Esophagus squamous epithelium (tissue), 5 donors: Measurements from ENCODE around the gene PKP4. TPM values are rescaled to one million over a fixed set of nuclear protein-coding genes. Genes with fewer than 3 reads are reported as not detected.

Experiments used
- DNase-seq: peaks from one replicate; lab custom pipeline; 2025; lab: John Stamatoyannopoulos, UW
- H3K27ac ChIP-seq, 4 donors: fragments of 200-600 bp; sonication (generic); one replicate each; pipeline ENCODE4 v1.5.1; 2016 to 2019; ENCODE audit warnings: mild to moderate bottlenecking in 1 of 4
- H3K27me3 ChIP-seq, 4 donors: fragments of 200-600 bp; sonication (generic); 1 replicate in 3 of 4; 2 replicates in 1 of 4; pipeline versions ENCODE4 v1.5.1 to v1.6.0; 2017 to 2021; ENCODE audit warnings: antibody characterized with exemption in 1 of 4
- H3K36me3 ChIP-seq, 3 donors: fragments of 200-600 bp; sonication (generic); one replicate each; pipeline ENCODE4 v1.5.1; 2016 to 2019
- H3K4me1 ChIP-seq, 3 donors: fragments of 200-600 bp; sonication (generic); one replicate each; pipeline ENCODE4 v1.5.1; 2017 to 2019
- H3K4me3 ChIP-seq, 4 donors: fragments of 200-600 bp; sonication (generic); 1 replicate in 3 of 4; 2 replicates in 1 of 4; pipeline ENCODE4 v1.5.1; 2016 to 2019; ENCODE audit warnings: mild to moderate bottlenecking in 2 of 4, moderate library complexity in 1 of 4
- H3K9me3 ChIP-seq, 3 donors: fragments of 200-600 bp; sonication (generic); one replicate each; pipeline ENCODE4 v1.5.1; 2016 to 2019
- CTCF ChIP-seq, 6 experiments: fragments of 450-650 bp in 4 of 6; fragments of 200-600 bp in 2 of 6; sonication (generic) in 2 of 6; IDR thresholded peaks; one replicate each; pipeline ENCODE4 v1.5.1; 2016 to 2019; ENCODE audit warnings: antibody characterized with exemption in 6 of 6, mild to moderate bottlenecking in 4 of 6, moderate library complexity in 4 of 6
- POLR2A ChIP-seq, 4 donors: fragments of 450-650 bp; IDR thresholded peaks; one replicate each; pipeline ENCODE4 v1.6.1; 2017; ENCODE audit warnings: antibody characterized with exemption in 4 of 4, mild to moderate bottlenecking in 4 of 4, moderate library complexity in 3 of 4
- WGBS, 2 donors: methylation state at CpG; one replicate each; pipeline ENCODE4 v1.1.5; 2018; 5-methylcytosine and 5-hydroxymethylcytosine counted together
- intact Hi-C: fragments of 100-400 bp; cut with DNase I; formaldehyde crosslinking; loops from one replicate; pipeline ENCODE4 v1.15.0; 2022
- total RNA-seq, 4 donors: library from RNA; depleted of rRNA; stranded (reverse); fragments of >200 nt; gene quantifications; one replicate each; pipeline ENCODE4 v1.1.0, GENCODE V29; 2016
- donor health status: DM: yes; HTN: yes; CAD: no.

The PKP4 gene
- total RNA-seq, 4 donors from 2014 or later = 36.3 to 77.1 (median 46.6) TPM

DNA sequence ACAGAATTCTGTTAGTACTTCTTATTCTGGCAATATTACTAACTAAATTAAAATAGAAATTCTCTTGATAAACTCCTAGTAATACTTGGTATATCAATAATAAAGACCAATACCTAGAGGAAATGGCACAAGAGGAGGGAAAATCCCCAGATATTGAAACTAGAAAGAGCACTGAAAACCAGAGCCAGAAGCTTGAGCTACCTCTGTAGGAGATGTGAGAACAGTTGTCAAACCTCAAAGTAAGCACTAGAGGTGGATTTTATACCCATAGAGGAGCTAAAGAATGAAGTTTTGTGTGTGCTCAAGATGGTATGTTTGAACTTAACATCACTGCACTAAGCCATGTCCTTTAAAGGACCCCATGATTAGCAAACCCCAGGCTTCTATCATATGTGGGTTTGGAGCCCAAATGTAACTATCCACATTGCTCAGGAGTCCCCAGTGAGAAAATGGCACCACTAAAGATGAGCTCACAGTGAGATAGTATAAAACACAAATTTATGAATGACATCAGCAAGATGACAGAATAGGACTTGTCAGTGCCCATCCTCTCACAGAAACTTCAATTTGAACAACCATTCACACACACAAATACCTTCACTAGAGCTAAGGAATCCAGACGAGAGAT, 122.1 kb downstream of the PKP4 start:
- Histone ChIP-seq H3K27ac (no peak overlapping the region), H3K36me3 (peaks cover 0 to 17% (median 0%) of the 10 kb centered on the region in 3 donors), H3K27me3 (no peaks in the 10 kb centered on the region), H3K4me1 (no peaks in the 10 kb centered on the region), H3K9me3 (no peaks in the 10 kb centered on the region), H3K4me3 (no peak overlapping the region)
- 94 to 100% methylated on average over 1 of the region's 1 CpG for WGBS, 2 donors
- TF ChIP-seq POLR2A (IDR thresholded peaks at IDR 0.05) (no peak), CTCF (IDR thresholded peaks at IDR 0.05) (no peak)
- intact Hi-C loops = no loop called here
- DNase-seq = no peak

DNA sequence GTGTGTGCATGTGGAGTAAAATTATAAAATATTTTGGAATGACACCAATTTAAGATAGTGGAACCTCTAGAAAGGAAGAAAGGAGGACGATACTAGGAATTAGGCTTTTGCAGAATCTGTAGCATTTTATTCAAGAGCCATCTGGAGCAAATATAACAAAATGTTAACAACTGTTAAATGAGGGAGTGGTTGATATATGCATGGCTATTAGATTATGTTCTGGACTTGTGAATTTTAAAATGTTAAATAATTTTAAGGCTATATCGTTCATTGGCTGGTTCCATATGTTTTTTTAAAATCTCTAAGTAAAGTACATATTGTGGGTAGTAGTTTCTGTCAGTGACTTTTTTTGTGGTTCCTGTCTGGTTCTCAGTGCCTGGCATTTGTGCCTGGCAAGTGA, 123.2 kb downstream of the PKP4 start:
- no peaks in the 10 kb centered on the region for H3K9me3 ChIP-seq
- H3K4me1 ChIP-seq = no peaks in the 10 kb centered on the region
- H3K4me3 ChIP-seq = no peak overlapping the region
- 87 to 91% methylated on average over 2 of the region's 2 CpGs for WGBS, 2 donors
- intact Hi-C loops = no loop called here
- no peaks in the 10 kb centered on the region for H3K27me3 ChIP-seq
- no peak for TF ChIP-seq CTCF (IDR thresholded peaks at IDR 0.05)
- no peak for TF ChIP-seq POLR2A (IDR thresholded peaks at IDR 0.05)
- peaks cover 0 to 23% (median 3%) of the 10 kb centered on the region in 3 donors for H3K36me3 ChIP-seq
- H3K27ac ChIP-seq = no peak overlapping the region
- DNase-seq = no peak

DNA sequence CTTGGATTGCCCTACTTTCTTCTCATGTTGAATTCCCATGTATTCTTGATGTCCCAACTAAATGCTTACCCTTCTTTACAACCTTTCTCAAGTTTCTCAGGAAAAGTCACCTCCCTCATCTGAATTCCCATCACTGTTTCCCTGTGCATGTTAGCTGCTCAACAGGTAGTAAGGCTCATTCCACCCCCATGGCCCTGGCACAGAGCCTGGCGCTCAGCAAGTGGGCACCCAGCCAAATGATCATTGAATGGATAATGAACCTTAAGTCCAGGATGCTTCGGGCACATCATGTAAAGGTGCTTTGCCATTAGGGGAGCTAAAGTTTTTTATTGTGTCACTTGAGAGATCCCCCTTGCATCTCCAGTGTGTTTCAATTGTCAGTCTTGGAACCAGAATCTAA, 124.0 kb downstream of the PKP4 start:
- Histone ChIP-seq H3K9me3 (no peaks in the 10 kb centered on the region), H3K27me3 (no peaks in the 10 kb centered on the region), H3K36me3 (peaks cover 0 to 23% (median 3%) of the 10 kb centered on the region in 3 donors), H3K4me3 (no peak overlapping the region), H3K4me1 (no peaks in the 10 kb centered on the region), H3K27ac (no peak overlapping the region)
- intact Hi-C loops = no loop called here
- WGBS, 2 donors = 86 to 95% methylated on average over 2 of the region's 2 CpGs
- DNase-seq = no peak
- no peak for TF ChIP-seq CTCF (IDR thresholded peaks at IDR 0.05)
- TF ChIP-seq POLR2A (IDR thresholded peaks at IDR 0.05) = no peak

DNA sequence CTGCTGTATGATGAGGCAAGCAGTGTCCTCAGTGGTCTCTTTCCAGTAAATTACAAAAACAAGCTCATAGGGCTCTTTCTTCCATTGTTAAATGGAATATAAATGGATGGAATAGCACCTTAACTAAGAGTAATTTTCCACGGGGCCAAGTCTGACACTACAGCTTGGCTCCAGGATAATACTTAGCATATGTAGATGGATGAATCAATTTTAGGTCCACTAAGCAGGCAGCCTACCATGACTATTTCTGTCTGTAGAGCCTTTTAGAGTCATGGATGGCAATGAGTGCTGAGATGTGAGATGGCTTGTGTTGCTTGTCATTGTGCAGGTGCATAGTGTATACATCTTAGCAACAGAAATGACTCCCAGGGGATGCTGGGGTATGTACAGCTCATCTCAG, 125.9 kb downstream of the PKP4 start:
- 60 to 86% methylated on average over 1 of the region's 1 CpG for WGBS, 2 donors
- Histone ChIP-seq H3K9me3 (no peaks in the 10 kb centered on the region), H3K36me3 (peaks cover 0 to 23% (median 3%) of the 10 kb centered on the region in 3 donors), H3K4me3 (no peak overlapping the region), H3K27ac (no peak overlapping the region), H3K4me1 (no peaks in the 10 kb centered on the region), H3K27me3 (no peaks in the 10 kb centered on the region)
- DNase-seq = no peak
- intact Hi-C loops = no loop called here
- no peak for TF ChIP-seq POLR2A (IDR thresholded peaks at IDR 0.05)
- TF ChIP-seq CTCF (IDR thresholded peaks at IDR 0.05) = no peak

DNA sequence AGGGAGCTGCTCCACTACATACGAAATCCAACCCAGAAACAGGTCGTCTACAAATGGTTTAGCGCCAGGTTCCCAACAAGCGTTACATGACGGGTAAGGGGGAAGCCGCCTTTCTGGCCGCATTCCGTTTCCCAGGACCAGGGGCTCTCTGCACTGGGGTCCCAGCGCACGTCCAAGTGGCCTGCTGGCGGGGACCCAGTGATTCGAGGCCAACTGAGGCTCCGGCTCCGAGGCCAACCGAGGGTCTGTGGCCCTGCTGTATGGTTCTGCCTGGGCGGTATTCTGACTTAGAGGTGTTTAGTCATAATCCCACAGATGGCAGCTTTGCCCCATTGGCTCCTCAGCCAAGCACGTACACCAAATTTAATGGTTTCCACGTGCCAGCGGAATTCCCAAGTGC, 127.2 kb downstream of the PKP4 start:
- DNase-seq = no peak
- Histone ChIP-seq H3K4me3 (no peak overlapping the region), H3K9me3 (no peaks in the 10 kb centered on the region), H3K27ac (no peak overlapping the region), H3K36me3 (peaks cover 0 to 23% (median 3%) of the 10 kb centered on the region in 3 donors), H3K4me1 (no peaks in the 10 kb centered on the region), H3K27me3 (no peaks in the 10 kb centered on the region)
- intact Hi-C loops = no loop called here
- TF ChIP-seq POLR2A (IDR thresholded peaks at IDR 0.05) (no peak), CTCF (IDR thresholded peaks at IDR 0.05) (no peak)
- whole genome bisulfite sequencing, 2 donors = 90 to 99% methylated on average over 6 to 17 of the region's 19 CpGs
